CD4-positive, alpha-beta T cell treated with Interleukin-15 for 1 hour (primary cell): ENCODE measurements around the gene SEMA3A.

Experiments used
- DNase-seq: peaks from one replicate; pipeline ENCODE4 v3.0.0-alpha.2; 2020

The SEMA3A gene

DNA sequence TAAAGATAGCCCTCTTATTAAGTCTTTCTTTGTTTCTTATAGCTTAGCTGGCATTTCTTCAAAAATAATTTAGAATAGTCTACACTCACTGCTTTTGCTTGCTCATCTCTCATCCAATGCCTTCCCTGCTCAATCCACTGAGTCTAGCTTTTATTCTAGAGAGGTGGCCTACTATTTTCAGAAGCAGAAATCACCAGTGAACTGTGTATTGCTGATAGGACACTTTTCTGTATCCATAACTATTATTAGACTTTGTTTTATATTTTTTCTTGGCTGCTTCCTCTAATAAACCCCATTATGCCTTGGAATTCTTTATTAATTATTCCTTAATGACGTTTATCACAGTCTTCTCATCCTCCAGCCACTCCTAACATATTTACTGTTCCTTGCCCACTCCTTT lies 206.8 kb downstream of the SEMA3A start:
- DNase-seq: no peak

- no peak for DNase-seq
These were observed 208.8 kb downstream of the SEMA3A start for GRCh38 chr7:83985821-83986220.

- DNase-seq: no peak
These were observed 210.0 kb downstream of the SEMA3A start for GRCh38 chr7:83984591-83984990.

- DNase-seq: no peak
These were observed 210.5 kb downstream of the SEMA3A start for GRCh38 chr7:83984076-83984475.

GRCh38 chr7:83983606-83984005 lies 211.0 kb downstream of the SEMA3A start:
- DNase-seq: no peak

DNA sequence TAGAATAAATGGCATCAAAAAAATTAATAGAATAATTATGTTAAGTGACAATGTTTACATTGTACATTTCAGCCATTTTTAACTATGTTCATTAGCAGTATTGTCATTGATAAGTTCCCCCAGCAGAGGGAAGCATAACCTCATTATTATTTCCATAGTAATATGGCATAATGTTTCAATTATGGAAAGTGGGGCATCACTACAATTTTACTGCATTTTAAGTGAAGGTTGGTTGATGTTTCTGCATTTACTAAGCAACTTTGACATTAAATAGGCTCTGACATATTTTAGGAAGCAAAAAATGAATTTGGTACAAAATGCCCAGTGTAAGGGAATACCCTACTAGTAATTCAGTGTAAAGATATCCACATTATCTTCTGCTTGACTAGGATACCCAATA lies 218.3 kb downstream of the SEMA3A start:
- DNase-seq: no peak

DNA sequence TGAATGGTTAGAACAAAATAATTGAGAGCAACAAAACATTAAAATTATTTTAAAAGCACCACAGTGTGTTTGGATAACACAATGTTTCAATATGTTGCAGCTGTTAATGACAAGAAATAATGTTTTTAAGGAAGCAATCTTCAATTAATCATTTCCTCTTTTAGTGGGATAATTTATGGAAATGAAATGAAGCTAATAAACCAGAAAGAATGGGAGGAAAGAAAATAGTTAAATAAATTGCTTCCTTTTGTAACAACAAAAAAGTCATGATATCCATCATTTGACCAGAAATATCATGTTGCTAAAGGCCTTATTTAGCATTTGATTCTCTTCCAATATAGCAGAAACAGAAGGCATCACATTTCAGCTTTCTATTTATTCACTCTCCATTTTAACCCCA lies 224.5 kb downstream of the SEMA3A start:
- no peak for DNase-seq

- DNase-seq: no peak
These were observed 230.3 kb downstream of the SEMA3A start for GRCh38 chr7:83964318-83964717.

DNA sequence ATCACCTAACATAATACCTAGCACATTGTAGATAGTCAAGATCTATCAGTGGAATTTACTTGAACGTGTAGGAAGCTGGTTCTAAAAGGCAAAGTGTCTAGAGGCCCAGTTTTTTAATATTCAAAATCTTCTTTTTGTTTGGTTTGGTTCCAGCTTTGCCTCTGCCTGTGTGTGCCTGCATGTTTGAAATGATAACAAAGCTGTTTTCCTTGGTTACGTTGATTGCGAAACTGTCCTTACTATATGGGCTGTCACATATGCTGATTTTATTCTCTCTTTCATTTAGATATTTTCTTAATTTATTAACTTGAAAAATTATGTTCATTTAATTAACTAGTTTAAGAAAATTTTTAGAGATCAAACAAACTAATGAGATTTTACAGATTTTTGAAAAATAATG lies 237.3 kb downstream of the SEMA3A start:
- DNase-seq: no peak

GRCh38 chr7:83956104-83956503 lies 238.5 kb downstream of the SEMA3A start:
- no peak for DNase-seq

- no peak for DNase-seq
These were observed 242.4 kb downstream of the SEMA3A start for GRCh38 chr7:83952236-83952635.

DNA sequence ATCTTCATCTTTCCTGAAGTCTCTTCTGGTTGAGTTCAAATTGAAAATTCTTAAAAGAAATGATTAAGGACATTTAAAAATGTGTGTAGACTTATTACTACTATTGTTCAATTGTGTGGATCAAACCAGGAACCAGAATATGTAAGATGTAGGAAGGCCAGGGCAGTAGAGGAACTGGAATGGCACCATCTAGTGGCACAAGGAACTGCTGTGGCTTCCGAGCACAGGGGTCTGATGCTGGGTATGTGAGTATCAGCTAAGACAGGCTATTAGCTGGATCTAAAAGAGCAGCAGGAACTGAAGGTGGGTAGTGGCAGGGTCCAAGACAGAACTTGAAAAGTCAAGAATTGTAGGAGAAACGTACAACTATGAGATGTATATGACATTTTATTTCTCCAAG lies 247.3 kb downstream of the SEMA3A start:
- DNase-seq: no peak

DNA sequence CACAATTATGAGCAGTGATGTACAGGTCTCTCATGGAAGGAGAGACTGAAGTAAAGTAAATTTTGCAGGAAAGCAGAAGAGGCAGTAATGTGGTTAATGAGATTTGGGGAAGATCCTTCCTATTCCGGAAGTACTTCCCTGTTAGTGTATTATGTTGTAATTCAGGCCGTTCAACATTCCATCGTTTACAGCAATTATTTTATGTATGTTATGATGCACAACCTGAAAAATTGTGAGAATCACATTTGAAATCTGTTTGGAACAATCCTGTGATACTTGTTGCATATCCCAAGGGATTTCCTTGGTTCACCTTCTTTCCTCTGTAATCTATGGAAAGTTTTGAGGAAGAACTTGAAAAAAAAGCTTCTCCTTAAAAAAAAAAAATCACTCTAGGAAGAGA lies 247.8 kb downstream of the SEMA3A start:
- DNase-seq: no peak

DNA sequence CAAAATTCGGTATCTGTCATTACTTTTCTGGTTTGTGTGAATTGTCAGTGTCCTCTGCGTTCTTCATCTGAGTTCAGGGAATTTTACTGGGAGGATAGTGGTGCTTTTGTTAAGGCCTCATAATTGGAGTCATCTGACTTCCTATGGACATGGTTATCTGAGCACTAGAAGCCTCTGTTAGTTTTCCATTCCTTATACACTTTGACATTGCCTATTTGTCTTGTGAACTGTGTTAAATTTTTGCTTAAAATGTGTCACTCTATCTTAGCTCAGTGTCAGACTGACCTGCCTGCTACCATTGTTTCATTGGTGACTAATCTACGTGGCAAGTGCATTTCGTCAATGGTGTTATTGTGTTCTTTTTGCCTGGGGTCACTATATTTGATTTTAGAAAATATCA lies 253.3 kb downstream of the SEMA3A start:
- DNase-seq: no peak

DNA sequence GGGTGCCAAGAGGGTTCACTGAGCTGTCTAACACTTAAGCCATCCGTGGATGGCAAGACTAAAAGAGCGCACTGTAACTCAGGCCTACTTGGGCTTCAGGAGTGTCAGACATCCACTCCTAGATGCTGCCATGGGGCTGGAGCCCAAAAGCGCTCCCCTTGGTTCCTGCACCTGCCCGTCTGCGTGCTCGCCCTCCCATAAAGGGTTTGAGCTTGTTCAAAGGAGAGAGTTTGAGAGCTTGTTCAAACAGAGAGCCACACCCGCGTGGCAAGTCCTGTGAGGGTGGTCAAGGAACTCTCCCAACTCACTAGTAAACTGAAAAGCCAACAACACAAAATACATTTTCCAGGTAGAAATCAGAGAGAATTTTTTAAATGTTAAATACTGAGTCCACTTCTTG lies 256.7 kb downstream of the SEMA3A start:
- no peak for DNase-seq

DNA sequence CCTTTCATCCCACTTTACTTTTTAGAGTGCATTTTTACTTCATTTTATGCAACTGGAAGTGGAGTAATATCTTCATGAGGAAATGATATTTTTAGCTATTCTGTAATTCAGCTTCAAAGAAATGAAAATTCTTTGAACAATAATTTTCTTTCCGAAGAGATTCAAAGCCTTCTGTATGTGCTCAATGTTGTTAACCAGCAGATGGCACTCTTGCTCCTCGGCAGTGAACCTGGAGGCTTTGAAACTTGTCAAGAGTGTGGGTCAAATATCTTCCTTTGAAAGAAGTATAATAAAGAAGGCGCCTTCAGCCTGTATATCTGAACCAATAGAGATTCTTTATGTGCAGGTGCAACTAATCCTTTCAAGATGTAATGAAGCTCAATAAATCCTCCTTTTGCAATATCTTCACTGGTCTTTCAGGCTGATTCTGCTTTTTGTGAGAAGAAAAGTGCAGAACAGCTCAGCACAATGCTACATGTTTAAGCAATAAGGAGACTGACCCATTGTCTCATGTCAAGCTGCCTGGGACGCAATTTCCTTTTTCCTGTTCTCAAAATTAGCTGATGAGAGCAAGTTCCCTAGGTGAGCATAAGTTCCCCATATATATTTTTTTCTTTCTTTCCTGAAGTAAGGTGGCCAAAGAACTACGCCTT lies 258.4 kb downstream of the SEMA3A start:
- no peak for DNase-seq

DNA sequence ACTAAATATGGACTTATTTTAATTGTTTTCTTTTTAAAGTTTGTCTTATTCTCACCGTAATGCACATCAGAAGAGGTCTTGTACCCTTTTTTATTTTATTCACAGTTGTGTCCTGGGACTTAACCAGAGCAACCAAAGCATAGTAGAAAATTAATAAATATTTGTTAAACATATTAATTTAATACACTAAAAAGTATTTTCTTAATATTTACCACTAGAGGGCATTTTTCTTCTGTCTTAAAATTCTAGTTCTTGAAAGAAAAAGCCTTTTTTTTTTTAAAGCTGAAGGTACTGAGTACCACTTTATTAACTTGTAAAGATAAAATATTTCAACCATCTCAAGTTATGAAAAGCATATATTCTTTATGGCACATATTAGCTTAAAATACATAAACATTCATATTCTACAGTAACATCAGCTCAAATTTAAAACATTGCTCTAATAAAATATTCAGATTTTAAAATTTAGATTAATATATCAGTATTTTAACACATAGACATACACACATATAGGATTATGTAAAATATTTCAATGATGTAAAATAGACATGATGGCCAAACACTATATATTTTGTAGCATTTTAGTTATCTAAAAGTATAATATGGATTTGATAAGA lies 260.4 kb downstream of the SEMA3A start:
- no peak for DNase-seq

DNA sequence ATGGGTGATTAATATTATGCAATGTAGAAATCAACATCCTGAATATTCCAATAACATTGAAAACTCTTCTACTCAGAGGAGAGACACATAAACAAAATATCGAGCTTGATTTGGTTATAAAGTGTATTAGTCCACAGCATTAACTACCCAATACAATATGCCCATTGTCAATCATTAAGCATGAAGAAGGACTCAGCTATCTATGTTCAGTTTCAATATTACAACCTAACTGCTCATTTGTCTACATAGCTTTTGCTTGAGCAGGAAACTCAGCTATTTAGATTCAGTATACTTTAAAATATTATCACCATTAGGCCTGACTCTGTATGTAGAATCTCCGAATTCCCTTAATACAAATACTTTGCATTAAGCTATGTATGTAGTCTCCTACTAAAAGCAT lies 262.6 kb downstream of the SEMA3A start:
- DNase-seq: no peak

DNA sequence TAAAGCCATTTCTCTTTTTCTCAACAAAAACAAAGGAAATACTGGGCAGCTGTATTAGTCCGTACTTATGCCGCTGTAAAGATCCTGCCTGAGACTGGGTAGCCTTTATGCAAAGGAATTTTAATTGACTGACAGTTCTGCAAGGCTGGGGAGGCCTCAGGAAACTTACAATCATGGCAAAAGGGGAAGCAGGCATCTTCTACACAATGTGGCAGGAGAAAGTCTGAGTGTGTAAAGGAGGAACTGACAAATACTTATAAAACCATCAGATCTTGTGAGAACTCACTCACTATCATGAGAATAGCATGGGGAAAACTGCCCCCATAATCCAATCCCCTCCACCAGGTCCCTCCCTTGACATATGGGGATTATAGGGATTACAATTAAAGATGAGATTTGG lies 264.3 kb downstream of the SEMA3A start:
- no peak for DNase-seq

- DNase-seq: no peak
These were observed 268.7 kb downstream of the SEMA3A start for GRCh38 chr7:83925860-83926259.

DNA sequence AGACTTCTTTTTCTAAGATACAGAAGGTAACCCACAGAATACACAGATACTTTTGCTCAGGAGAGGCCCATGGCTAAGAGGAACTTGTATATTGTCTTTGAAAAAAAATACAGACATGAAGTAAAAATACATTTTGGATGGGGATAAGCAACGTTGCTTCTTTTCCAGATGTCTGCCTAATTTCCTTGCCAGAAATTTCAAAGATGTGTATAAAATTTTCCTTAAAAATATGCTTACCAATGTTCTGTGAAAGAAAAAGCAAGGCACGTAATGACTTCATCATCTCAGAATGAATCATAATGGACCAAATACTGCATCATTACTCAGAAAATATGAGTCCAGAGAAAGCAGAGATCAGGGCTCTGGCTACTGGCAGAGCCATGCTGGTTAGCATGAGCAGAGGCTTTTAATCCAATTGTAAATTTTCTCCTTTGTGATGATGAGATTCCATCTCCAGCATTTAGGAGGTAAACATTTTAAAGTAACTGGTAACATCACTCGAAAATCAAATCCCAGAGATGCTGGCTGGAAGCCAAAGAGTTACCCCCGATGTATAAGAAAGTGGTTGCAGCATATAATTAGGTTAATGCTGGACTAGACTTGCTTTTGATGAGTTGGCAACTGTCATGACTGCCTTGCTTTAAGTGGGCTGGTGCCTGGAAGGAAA lies 272.5 kb downstream of the SEMA3A start:
- DNase-seq: no peak

- no peak for DNase-seq
These were observed 273.2 kb downstream of the SEMA3A start for GRCh38 chr7:83921271-83921940.

DNA sequence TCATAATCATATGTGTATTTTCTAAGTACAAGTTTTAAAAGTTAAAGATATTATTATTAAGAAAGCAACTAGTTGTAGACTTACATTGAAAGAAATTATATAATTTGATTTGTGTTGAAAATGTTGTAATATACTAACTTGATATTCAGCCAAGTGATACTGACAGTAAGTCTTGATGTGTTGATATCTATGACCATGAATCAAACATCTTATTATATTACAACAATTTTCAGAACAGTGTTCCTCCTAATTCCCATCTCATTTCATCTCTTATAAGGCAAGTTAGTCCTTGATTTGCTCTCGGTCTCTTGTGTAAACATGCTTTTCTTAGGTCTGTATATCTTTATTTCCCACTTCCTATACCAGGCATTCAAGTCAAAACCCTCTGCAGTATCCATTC lies 276.4 kb downstream of the SEMA3A start:
- no peak for DNase-seq

- no peak for DNase-seq
These were observed 281.4 kb downstream of the SEMA3A start for GRCh38 chr7:83913174-83913573.
